GM12873 (cell line): ENCODE results near the gene PTPRO.

Source experiments
- CTCF ChIP-seq: IDR thresholded peaks from 2 replicates; pipeline ENCODE4 v1.5.1; 2012; ENCODE audit warnings: low read depth, mild to moderate bottlenecking, moderate library complexity, low read length, control low read depth; ENCODE audit not compliant: insufficient read depth; ENCODE audit errors: missing control alignments

Gene PTPRO

GRCh38 chr12:15530361-15530760, 208.1 kb downstream of the PTPRO start:
- no peak for TF ChIP-seq CTCF

- peak; percentile 69 for TF ChIP-seq CTCF
Observed at GRCh38 chr12:15532364-15532977, 210.2 kb downstream of the PTPRO start.

GRCh38 chr12:15534322-15534721, 212.0 kb downstream of the PTPRO start:
- no peak for TF ChIP-seq CTCF

- no peak for TF ChIP-seq CTCF
Observed at GRCh38 chr12:15534874-15535273, 212.6 kb downstream of the PTPRO start.

GRCh38 chr12:15535352-15535781, 213.1 kb downstream of the PTPRO start:
- no peak for TF ChIP-seq CTCF

- no peak for TF ChIP-seq CTCF
Observed at GRCh38 chr12:15536446-15536845, 214.1 kb downstream of the PTPRO start.

- TF ChIP-seq CTCF, result no peak
Observed at GRCh38 chr12:15538881-15539280, 216.6 kb downstream of the PTPRO start.

GRCh38 chr12:15540005-15540404, 217.7 kb downstream of the PTPRO start:
- no peak for TF ChIP-seq CTCF
